ENCODE measurements around the gene MED26. TPM values are rescaled to one million over a fixed set of nuclear protein-coding genes. Genes with fewer than 3 reads are reported as not detected.

The MED26 gene
- total RNA-seq, 1 experiment from 2014 or later: 4.2 TPM

DNA sequence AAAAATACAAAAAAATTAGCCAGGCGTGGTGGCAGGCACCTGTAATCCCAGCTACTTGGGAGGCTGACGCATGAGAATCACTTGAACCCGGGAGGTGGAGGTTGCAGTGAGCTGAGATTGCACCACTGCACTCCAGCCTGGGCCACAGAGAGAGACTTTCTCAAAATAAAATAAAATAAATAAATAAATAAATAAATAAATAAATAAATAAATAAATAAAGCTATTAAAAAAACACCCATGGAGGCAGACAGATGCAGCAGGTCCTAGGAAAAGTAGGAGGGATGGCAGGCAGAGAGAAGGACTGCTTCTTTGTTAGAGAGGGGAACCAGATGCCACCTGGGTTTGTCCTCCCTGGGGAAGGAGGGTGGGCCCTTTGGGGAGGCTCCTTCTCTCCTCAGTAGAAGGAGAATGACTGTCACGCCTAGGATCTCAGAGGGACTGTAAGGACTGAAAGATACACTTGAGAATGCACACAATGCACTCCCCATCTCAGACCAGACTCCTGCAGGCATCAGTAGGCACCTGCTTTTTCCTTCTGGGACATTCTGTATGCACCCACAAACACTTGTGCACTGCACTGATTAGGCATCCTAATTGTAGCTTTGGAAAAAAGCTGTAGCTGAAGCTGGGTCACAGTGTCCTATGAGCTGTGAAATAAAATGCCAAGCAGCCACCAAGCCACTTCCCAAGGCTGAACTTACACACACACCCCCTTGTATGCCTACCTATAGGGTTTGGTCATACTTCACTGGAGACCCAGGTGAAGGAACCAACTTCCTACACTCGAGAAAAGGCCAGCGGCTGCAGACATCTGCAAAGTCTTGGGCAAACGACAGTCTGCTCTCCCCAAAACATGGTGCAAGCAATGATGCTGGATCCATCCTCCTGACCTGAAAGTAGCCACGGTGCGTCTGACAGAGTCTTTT lies 36.9 kb downstream of the MED26 start:
- DNase-seq (ENCODE audit: low spot score): no peak

DNA sequence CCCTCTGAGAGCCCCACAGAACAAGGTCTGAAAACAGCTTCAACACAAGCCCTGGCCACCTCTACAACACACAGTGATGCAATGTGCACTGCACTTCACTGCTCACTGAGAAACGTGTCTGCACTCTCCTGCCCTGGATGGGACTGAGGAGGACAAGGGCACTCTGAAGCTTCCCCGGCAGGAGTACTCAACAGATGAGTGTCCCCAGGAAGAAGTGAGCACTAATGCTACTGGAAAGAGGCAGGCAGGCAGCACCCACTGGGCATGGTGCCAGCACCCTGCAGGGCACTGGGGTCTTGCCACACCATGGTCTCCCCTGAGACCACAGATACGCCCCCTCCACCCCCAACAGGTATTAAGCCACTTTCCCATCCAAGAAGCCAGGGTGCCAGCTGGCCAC lies 38.1 kb downstream of the MED26 start:
- DNase-seq (ENCODE audit: low spot score): no peak

DNA sequence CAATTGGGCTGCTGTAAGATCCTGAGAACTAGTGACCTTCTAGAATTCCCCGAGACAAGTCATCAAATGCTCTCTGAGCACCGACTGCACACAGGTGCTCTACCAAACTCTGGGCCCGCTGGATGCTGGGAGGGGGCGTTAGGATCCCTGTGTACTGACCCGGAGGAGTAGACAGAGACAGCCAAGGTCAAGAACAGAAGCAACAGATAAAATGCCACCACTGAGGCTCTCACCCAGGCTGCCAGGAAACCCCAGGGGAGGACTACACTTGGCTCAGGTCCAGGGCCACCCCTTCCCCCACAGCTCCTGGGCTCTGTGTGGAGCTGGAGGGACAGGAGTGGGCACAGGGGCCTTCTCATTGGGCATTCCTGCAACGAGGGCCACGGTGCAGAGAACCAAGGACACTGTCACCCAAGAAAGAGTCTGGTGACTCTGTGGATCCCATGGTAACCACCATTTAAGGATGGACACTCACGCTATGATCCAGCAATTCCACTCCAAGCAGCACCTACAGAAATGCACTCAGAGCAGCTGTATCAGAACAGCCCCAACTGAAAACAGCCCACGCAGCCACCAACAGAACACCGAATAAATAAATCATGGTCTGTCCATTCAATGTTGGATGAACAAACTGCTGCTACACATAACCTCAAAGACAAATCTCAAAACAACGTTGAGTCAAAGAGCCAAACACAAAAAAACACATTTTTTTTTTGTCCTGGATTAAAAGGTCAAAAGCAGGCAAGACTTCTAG lies 39.0 kb downstream of the MED26 start:
- no peak for DNase-seq (ENCODE audit: low spot score)

DNA sequence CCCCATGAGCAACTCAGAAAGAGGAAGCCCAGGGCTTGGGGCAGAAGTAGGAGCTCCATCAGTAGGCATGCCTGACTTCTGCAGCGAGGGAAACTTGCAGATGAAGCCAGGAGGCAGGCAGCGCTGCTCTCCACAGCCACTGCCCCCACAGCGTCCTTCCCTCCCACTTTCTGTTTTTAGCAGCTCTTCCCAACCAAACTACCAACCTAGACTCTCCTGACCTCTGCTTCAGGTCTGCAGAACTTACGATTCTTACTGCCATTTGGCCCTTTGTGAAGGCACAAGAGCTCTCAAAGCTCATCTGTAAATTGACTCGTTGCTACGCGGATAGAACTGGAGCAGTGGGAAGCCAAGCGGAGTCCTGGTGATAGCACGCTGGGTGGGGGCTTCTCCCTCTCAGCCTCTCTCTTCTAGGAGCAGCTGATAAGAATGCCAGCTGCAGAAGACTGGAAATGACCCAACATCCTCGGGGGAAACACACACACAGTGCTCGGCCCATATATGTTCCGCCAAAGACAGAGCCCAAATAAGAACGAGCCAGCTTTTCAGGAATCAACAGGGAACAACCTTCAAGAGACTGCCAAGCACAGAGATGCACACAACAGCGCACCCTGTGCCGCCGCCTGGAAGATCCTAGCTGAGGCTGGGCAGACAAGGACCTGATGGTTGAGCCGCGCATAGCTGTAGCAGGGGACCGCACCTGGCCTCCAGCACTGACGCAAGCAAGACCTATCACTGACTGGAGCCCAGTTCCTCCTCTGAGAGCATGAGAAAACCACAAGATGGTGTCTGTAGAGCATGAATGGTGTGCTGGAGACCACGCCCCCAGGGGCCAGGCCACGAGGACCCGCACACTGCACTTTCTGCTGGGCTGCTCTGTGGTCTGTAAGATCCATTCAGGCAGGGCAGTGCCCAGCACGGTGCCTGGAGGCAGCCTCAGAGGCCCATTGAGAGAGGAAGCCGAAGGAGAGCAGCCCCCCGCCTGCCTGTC lies 39.9 kb downstream of the MED26 start:
- no peak for DNase-seq (ENCODE audit: low spot score)

DNA sequence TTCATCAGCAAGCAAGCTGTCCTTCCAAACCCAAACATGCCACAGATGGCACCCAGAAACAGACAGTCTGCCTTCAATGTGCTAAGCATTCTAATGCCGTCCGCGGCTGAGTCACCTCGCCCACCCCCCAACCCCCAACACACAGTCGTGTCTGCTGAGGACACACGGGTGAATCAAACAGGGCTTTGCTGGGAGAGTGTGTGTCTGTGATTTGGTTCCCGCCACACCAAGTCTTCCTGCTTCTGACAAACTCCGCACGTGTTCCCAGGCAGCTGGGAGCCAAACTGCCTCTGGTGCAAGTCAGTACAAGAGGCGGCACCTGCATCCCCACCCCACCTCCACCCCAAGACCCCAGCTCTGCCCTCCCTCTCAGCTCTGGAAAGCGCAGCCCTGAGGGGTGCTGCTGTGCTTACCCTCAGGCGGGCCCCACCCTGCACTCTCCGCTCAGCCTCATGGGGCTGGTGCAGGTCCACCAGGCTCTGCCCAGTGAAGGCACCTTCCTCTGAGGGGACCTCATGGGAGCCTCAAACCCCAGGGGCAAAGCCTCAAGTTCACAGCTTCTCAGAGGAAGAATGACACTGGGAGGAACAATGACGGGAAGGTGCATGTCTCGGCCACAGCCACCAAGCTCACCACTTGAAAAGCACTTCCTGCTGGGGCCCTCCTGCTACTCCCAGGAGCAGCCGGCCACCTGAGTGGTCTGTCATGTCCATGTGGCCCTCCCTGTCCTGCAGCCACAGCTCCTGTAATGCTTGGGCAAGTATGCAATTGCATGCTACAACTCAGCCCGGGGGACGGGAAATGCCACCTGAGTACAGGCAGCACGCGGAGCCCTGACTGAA lies 40.8 kb downstream of the MED26 start:
- DNase-seq (ENCODE audit: low spot score): no peak

DNA sequence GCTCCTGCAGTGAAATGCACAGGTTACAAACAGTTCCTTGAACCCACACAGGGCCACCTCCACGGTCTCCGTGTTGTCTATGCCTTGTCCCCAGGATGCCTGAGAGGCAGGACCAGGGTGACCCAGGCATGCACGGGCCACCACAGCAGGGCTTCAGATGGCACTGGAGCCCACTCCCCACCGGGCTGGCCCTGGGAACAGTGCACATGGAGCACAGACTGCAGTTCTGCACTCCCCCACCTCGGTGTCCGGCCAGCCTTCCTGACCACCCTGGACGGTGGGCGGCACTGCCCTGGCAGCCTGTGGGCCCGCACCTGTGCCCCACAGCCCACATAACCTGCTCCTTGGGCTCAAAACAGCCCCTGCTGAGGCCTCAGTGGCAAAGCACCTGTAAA lies 41.5 kb downstream of the MED26 start:
- no peak for DNase-seq (ENCODE audit: low spot score)

DNA sequence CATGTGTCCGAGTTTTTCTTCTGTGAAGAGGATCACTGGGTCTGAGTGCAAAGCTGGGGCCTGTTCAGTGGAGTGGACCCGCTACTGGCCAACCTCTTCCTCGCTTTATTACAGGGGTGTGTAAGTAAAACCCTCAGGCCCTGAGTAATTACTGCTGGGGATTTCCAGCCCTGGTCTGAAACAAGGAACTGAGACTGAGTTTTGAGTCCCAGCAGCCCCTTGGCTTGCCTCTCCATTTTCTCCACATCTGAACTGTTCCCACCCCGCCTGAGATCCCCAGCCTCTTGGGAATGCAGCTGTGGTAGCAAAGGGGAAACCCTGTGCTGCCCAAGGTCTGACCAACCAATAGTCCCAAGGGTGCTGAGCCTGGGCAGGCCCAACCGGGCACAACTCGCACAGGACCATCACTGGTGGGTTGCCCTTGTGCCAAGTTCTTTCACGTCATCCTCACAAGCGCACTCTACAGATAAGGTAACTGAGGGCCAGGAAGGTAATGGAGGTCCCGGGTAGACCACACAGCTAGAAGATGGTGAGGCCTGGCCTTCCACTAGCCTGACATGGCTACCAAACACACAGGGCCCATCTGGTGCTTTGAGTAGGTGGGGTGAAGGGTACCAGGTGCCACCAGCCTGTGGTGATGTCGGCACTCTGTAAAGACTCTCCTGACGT lies 42.1 kb downstream of the MED26 start:
- DNase-seq (ENCODE audit: low spot score): no peak

DNA sequence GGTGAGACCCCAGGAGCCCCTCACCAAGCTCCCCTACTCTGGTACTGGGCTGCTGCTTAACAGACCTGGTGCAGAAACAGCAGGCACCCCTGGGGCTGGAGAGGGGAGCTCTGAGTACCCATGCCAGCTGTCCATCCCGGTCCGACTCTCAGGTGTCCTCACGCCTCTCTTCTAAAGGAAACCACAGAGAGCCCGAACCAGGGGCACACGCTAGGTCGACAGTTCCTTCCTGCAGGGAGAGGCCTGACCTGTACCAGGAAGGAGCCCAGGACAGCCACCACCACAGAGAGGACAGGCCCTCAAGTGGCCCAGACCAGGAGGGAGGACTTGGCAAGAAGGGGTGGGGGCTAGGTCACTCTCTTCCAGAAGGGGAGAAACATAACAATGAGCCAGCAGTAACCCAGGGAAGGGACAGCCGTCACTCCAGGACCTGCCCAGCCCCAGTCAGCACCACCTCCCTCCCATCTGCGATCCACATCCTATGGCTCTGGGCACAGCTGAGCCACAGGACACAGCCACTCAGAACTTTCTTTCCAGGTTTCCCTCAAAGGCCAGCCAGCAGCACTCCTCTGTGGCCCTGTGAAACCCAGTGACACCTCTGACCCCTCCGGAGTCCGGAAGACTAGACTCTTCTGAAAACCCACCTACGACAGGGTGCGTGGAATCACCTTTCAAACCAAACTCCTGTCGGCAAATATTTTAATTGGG lies 42.8 kb downstream of the MED26 start:
- no peak for DNase-seq (ENCODE audit: low spot score)

DNA sequence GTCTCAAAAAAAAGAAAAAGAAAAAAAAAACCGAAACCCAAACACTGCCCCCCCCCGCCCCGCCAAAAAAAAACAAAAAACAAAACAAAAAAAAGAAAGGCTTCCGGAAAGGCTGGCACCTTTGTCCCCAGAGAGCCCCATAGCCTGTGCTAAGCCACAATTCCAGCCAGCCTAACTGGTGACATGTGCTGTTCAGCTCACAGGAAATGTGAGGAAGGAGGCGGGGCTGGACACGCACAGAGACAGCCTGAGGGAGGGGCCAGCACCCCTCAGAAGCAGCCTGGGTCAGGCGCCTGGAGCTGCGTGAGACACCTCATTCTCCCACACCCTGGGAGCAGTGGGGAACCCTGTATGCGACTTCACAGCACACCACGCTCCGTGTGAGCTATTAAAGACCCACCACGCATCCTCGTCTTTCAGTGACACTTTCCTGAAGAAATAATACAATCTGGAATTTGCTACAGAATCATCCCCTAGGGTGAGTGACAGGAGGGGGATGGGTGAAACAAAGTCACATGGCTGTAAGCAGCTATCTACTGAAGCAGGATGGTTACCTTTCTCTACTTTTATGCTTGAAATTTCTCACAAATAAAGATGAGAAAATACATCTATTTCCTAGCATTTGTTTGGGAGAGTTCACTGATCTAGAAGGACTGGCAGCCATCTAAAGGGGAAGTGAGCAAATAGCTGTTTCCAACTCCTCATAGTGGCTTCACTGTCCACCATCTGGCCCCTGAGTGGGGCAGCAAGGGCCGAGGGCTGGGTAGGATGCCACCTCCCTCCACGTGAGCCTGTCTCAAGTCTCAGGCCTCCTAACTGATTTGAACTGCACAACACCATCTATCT lies 43.5 kb downstream of the MED26 start:
- DNase-seq (ENCODE audit: low spot score): peak; percentile 93

DNA sequence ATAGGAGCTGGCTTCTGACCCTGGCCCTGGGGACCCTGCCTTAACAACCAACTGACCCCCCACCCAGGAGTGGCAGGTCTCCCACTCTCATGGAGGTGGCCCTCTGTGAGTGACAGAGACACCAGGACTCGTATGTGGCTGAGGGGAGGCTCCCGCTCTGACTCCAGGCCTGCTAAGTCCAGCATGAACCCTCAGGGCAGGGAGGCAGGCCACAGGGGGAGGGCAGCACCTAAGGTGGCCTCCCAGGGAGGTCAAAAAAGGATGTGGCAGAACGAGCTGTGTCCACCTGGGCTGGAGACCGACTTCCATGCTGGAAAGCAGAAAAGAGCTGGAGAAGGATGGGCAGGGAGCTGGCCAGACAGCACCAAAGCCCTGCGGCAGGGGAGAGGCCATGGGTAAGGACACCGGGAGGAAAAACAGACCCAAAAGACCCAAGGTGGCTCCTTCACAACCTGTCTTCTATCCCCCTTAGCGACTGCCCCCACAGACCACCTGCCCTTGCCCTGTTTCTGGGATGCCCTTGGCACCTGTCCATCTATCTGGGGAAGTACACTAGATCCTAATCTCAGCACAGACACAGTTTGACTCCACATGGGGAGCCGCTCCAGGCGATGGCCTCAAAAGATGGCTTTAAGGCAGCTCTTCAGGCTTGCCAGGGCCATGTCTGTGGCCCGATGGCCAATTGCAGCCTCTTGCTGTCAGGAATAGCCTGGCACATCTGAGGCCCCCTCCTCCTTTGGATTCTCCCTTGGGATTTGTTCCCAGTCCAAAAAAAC lies 45.3 kb downstream of the MED26 start:
- no peak for DNase-seq (ENCODE audit: low spot score)

DNA sequence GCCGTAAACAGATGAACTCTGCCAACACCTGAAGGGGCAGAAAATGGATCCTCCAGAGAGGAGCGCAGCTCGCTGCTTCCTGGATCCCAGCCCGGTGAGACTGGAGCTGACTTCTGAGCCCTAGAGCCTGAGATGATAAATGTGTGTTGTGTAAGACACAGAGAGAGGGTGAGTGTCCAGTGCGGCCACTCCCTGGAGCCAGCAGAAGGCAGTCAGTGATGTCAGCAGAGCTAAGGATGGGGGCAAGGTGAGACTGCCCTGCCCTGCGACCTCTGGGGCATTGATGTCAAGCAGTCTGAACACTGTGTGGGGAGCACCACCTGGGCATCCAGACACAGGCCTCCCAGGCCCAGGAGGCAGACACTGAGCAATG lies 46.0 kb downstream of the MED26 start:
- DNase-seq (ENCODE audit: low spot score): no peak

DNA sequence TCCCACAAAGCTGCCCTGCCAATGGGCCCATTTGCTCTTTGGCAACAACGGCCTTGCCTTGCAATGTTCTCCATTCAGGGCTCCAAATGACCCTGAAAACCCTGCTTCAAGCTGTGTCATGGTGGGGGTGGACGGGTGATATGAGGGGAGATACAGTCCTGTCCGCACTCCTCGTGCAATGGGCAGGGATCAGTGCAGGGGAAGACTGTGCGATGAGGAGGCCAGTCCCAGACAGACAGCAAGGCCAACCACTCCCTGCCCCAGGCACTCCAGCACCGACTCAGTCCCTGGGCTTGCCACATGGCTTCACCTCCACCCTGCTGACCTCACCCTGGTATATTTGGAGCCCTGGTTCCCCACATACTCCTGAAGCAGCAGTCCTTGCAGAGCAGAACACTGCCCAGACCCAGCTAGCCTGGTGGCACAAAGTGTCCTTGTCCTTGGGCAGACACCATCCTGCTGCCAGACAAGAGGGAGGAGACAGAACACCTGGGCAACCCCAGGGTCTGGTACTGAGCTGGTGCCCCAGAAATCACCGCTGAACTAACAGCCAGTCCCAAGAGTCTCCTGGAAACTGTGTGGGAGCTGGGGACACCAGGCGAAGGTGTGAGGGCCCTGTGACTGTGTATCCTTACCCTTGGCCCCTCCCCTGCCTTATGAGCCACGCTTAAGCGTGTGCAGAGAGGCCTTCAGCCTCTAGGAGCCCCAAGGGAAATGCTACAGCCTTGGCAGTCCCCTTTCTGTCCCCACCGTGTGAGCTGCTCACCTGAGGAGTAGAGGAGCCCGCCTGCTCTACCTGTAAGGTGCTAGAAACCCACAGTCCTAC lies 46.6 kb downstream of the MED26 start:
- no peak for DNase-seq (ENCODE audit: low spot score)

DNA sequence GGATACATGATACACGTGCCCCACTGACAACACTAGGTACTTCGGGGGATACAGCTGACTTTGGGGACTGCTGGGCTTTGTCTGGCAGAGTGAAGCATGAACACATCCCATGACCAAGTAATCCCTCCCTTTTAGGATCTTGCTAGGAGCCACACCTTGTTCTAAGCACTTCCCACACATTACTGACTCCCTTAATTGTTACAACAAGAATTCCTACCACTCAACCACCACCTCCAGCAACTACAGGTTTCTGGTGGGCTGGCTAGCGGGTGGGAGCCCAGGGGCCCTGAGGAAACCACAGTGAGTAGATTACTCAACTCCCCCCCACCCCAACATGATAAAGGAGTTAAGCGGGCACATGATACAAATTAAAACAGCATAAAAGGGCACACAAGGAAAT lies 48.6 kb downstream of the MED26 start:
- DNase-seq (ENCODE audit: low spot score): no peak

DNA sequence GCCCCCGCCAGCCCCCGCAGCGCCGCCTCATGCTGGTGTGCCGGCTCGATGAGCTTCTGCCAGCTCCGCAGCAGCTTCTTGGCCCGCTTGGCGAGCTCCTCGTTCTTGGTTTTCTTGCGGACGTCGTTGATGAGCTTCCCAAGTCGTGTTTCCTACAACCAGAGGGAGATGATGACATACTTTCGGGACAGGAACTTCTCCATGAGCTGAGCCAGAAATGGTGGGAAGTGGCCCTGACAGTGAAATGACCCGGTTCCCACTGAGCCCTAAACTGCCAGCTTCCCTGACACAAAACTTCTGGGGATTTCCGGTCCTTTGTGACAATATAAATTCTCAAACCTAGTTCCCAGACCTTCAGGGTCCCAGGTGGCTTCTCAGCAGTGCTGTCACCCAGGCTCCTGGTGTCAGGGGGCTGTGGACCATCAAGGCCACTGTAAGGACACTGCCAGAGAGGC lies 50.4 kb downstream of the MED26 start:
- no peak for DNase-seq (ENCODE audit: low spot score)

DNA sequence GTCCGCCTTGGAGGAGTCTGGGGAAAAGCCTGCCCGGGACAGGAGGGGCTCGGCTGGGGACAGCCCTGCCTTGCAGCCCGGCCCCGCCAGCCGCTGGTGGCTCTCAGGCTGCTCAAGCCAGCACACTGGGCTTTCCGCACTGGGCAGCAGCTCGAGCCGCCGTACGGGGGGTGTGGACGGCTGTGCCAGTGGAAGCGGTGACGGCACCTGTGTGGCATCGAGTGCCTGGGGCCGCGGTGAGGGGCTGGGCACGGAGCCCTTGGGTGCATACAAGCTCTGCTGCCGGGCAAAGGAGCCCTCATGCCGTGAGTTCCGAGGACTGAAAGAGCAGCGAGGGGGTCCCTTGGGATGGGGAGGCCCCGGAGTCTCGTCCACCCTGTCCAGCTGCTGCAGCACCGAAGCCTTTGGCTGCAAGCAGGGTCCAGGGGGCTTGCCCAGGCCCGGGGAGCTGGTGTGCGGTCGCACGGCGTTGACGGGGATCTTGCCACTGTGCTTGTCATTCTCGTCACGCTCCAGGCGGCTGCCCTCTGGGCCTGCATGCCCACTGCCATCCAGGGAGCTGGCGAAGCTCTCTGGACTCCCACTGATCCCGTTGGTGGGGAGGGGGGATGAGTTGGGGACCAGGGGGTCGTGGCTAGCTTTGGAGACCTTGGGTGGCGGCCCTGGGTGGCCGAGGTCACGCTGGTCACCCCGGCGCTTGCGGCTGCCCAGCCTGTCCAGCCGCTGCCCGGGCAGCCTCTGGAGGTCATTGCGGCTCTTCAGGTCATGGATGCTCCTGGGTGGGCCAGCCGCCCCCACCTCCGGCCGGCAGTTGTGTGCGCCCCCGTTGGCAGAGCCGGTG lies 51.1 kb downstream of the MED26 start:
- no peak for DNase-seq (ENCODE audit: low spot score)
